Calu3 (cell line): ENCODE results near the gene CROT. TPM values are rescaled to one million over a fixed set of nuclear protein-coding genes. Genes with fewer than 3 reads are reported as not detected.

ENCODE experiments used
- BruUV-seq: library from RNA; stranded (reverse); fragments of 400-500 nt; replicated peaks from 2 replicates; lab custom pipeline; 2021; lab: Mats Ljungman, UMichigan
- CTCF ChIA-PET: fragments of 300-600 bp; sonication (Branson Sonifier 250); formaldehyde crosslinking; loops from one replicate; lab custom pipeline; 2022; ENCODE audit warnings: antibody characterized with exemption; lab: Charles Lee
- DNase-seq: peaks from one replicate; pipeline ENCODE4 v3.0.0; 2022
- H3K27ac Mint-ChIP-seq: one replicate; pipeline ENCODE4 v1.8.0; 2022; ENCODE audit warnings: mixed read lengths; ENCODE audit not compliant: unreplicated experiment
- H3K27me3 Mint-ChIP-seq: one replicate; pipeline ENCODE4 v1.8.0; 2022; ENCODE audit warnings: mixed read lengths; ENCODE audit not compliant: unreplicated experiment
- H3K36me3 Mint-ChIP-seq: one replicate; pipeline ENCODE4 v1.8.0; 2022; ENCODE audit warnings: mild to moderate bottlenecking, moderate library complexity, mixed read lengths; ENCODE audit not compliant: insufficient read depth, unreplicated experiment
- H3K4me1 Mint-ChIP-seq: one replicate; pipeline ENCODE4 v1.8.0; 2022; ENCODE audit warnings: mild to moderate bottlenecking, low read depth, mixed read lengths; ENCODE audit not compliant: unreplicated experiment
- H3K4me3 Mint-ChIP-seq: one replicate; pipeline ENCODE4 v1.8.0; 2022; ENCODE audit warnings: mild to moderate bottlenecking, low read depth, moderate library complexity, mixed read lengths; ENCODE audit not compliant: unreplicated experiment
- H3K9me3 Mint-ChIP-seq: one replicate; pipeline ENCODE4 v1.8.0; 2022; ENCODE audit warnings: low read depth, mixed read lengths; ENCODE audit not compliant: unreplicated experiment
- intact Hi-C: fragments of 100-400 bp; cut with micrococcal nuclease; formaldehyde crosslinking; loops from one replicate; pipeline ENCODE4 v1.10.0; 2022; ENCODE audit not compliant: unreplicated experiment
- total RNA-seq: library from RNA; stranded (reverse); gene quantifications from 2 replicates; pipeline ENCODE4 v1.2.3, GENCODE V29; 2022
- TF ChIP-seq, protein P1 (sequence below): fragments of 200-600 bp; IDR thresholded peaks from one replicate; pipeline ENCODE4 v1.8.0; 2022; ENCODE audit warnings: antibody characterized with exemption; ENCODE audit not compliant: unreplicated experiment

CROT gene
- total RNA-seq, 1 experiment from 2014 or later = 7.3 TPM

DNA sequence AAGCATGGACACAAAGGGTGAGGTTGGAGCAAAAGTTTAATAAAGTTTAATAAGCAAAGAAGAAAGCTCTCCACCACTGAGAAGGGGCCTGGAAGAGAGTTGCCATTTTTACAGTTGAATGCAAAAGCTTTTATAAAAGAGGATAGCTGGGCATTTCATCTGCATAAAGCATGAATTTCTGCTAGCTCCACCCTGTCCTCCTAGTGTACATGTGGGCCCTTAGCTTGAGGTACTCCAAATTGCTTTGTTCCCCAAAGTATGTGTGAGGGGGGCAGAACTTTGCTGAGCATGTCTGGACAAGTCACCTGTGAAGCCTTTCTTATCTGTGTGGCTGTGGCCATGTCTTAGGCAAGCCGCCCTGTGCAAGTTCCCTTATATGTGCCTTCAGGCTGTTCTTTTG is 22.6 kb upstream of the CROT start:
- TF ChIP-seq, protein P1, sequence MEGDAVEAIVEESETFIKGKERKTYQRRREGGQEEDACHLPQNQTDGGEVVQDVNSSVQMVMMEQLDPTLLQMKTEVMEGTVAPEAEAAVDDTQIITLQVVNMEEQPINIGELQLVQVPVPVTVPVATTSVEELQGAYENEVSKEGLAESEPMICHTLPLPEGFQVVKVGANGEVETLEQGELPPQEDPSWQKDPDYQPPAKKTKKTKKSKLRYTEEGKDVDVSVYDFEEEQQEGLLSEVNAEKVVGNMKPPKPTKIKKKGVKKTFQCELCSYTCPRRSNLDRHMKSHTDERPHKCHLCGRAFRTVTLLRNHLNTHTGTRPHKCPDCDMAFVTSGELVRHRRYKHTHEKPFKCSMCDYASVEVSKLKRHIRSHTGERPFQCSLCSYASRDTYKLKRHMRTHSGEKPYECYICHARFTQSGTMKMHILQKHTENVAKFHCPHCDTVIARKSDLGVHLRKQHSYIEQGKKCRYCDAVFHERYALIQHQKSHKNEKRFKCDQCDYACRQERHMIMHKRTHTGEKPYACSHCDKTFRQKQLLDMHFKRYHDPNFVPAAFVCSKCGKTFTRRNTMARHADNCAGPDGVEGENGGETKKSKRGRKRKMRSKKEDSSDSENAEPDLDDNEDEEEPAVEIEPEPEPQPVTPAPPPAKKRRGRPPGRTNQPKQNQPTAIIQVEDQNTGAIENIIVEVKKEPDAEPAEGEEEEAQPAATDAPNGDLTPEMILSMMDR = no peak
- Mint-ChIP-seq H3K27me3 (no peaks in the 10 kb centered on the region), H3K4me1 (no peaks in the 10 kb centered on the region), H3K27ac (no peak overlapping the region), H3K36me3 (no peaks in the 10 kb centered on the region), H3K4me3 (no peak overlapping the region), H3K9me3 (no peaks in the 10 kb centered on the region)
- intact Hi-C loops = no loop called here
- CTCF ChIA-PET = interaction anchor here (0.6 kb wide), 1 partner anchor 49 kb away, joined by 4 read pairs; no protein-coding TSS in a partner anchor
- DNase-seq = no peak
- no TSS peak for BruUV-seq

DNA sequence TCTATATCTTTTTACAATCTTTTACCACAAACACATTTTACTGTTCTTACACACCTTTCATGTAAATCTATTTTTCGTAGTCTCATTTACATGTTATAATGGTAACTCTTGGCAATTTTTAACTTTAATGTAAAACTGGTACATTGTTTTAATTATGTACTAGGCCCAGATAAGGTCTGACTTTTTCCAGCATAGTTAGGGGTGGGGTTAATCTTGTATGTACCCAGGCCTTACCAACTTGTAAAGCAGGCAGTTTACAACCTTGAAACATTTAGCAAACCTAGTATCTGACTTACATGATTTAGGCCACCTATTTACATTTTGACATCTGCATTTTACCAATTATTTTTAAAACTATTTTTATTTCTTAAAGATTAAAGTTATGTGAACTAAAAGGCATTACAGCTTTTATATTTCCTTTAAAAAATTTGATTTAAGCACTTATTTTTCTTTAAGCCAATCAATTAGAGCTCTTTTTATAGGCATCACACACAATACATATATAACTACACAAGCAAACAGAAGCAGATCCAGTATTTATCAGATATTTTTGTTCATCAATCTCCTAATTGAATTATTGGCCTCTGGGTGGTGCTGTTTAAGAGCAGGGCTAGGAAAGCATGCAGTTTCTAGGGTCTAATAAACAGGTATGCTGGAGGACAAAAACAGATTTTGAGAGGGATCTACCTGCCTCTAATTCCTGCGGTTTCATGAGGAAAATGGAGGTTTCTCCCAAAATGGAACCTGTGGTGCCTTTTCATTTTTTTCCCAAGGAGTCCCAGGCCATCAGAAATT is 19.7 kb upstream of the CROT start:
- intact Hi-C loops = no loop called here
- DNase-seq = no peak
- H3K36me3 Mint-ChIP-seq = no peaks in the 10 kb centered on the region

DNA sequence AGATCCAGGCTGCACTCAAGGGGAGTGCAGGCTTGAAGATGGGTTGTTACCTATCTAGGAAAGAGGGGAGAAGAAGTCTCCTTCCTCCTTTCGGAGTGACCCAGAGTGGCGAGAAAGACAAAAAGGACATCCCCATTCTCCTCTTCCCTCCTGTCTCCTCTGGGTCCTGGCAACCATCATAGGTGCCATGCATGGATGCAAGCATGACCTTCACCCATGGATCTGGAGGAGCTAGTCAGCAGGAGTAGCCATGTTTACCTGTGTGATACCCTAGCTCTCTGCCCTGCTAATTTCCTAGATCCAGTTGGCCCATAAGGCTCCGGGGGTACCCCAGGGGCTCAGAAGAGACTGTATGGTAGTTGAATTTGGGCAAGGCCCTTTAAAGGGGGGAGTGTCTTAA is 17.2 kb upstream of the CROT start:
- no peak for DNase-seq
- BruUV-seq = no TSS peak
- Mint-ChIP-seq H3K27ac (no peak overlapping the region), H3K4me1 (peaks cover 15% of the 10 kb centered on the region), H3K4me3 (no peak overlapping the region), H3K9me3 (peaks cover 2% of the 10 kb centered on the region), H3K36me3 (no peaks in the 10 kb centered on the region), H3K27me3 (no peaks in the 10 kb centered on the region)
- intact Hi-C loops = no loop called here
- TF ChIP-seq, protein P1 = no peak
- CTCF ChIA-PET = no interaction called here

More for the DNA sequence above, 19.7 kb upstream of the CROT start:
- TF ChIP-seq, protein P1 = no peak
- CTCF ChIA-PET = no interaction called here
- Mint-ChIP-seq H3K4me3 (no peak overlapping the region), H3K9me3 (peaks cover 2% of the 10 kb centered on the region), H3K27me3 (no peaks in the 10 kb centered on the region), H3K4me1 (peaks cover under 1% of the 10 kb centered on the region), H3K27ac (no peak overlapping the region)
- no TSS peak for BruUV-seq

DNA sequence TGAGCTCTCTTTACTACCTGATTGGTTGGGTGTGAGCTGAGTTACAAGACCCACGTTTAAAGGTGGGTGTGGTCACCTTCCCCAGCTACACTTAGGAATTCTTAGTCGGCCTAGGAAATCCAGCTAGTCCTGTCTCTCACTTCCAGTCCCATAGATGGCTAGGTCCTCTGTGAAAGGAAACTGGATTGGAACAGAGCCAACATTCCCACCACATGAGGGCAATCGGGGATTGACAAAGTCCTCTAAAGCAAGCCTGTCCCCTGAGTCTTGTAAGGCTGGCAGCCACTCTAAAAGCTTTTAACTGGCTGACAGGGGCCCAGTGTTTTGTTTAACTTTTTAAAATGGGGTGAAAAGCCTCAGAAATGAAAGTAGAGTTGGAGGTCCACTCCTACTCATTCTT is 15.1 kb upstream of the CROT start:
- H3K27me3 Mint-ChIP-seq = no peaks in the 10 kb centered on the region

More for the DNA sequence above, 15.1 kb upstream of the CROT start:
- CTCF ChIA-PET = no interaction called here
- no TSS peak for BruUV-seq
- TF ChIP-seq, protein P1 = no peak
- Mint-ChIP-seq H3K4me3 (no peak overlapping the region), H3K27ac (no peak overlapping the region), H3K9me3 (peaks cover 2% of the 10 kb centered on the region), H3K36me3 (no peaks in the 10 kb centered on the region), H3K4me1 (peaks cover 15% of the 10 kb centered on the region)
- intact Hi-C loops = no loop called here
- no peak for DNase-seq
